T-cell (primary cell): ENCODE results near the gene DCAF7. TPM values are rescaled to one million over a fixed set of nuclear protein-coding genes. Genes with fewer than 3 reads are reported as not detected.

Experiments
- ATAC-seq, 4 experiments: fragments of 200-7000 bp in 3 of 4; fragments of 150-1000 bp in 1 of 4; cut with Tn5 transposase; replicated peaks in 1 of 4; 1 replicate in 3 of 4; 2 replicates in 1 of 4; pipeline ENCODE4 v1.10.0; 2021; ENCODE audit warnings: moderate library complexity in 3 of 4, mild to moderate bottlenecking in 2 of 4, moderate number of reproducible peaks in 1 of 4
- CTCF ChIA-PET, 2 donors: fragments of 300-600 bp; sonication (Branson Sonifier 250); formaldehyde crosslinking; loops; one replicate each; lab custom pipeline; 2022; ENCODE audit warnings: antibody characterized with exemption in 2 of 2; lab: Charles Lee
- POLR2A ChIA-PET, 2 donors: fragments of 300-600 bp; sonication (Branson Sonifier 250); formaldehyde crosslinking; loops; one replicate each; lab custom pipeline; 2022; ENCODE audit warnings: antibody characterized with exemption in 2 of 2; lab: Charles Lee
- DNase-seq, 35 experiments: peaks; one replicate each; pipeline versions ENCODE4 v3.0.0 to v3.0.0-alpha.2; 2013 to 2023
- H3K27ac ChIP-seq: one replicate; pipeline ENCODE4 v1.5.1; 2013; ENCODE audit warnings: low read length
- H3K27me3 ChIP-seq, 2 experiments: replicated peaks in 1 of 2; 1 replicate in 1 of 2; 2 replicates in 1 of 2; pipeline versions ENCODE4 v1.6.1 to v1.7.0; 2013; ENCODE audit warnings: low read length in 1 of 2, mixed read lengths in 1 of 2; ENCODE audit not compliant: control insufficient read depth in 2 of 2, insufficient read depth in 2 of 2; ENCODE audit errors: extremely low read depth in 1 of 2
- H3K36me3 ChIP-seq, 2 donors: 1 replicate in 1 of 2; 2 replicates in 1 of 2; pipeline versions ENCODE4 v1.6.1 to v1.7.0; 2013; ENCODE audit warnings: low read length in 1 of 2; ENCODE audit not compliant: control insufficient read depth in 2 of 2, insufficient read depth in 1 of 2; ENCODE audit errors: extremely low read depth in 1 of 2
- H3K4me1 ChIP-seq, 2 experiments: 1 replicate in 1 of 2; 2 replicates in 1 of 2; pipeline versions ENCODE4 v1.6.1 to v1.7.0; 2013; ENCODE audit warnings: low read length in 2 of 2, mixed read lengths in 1 of 2; ENCODE audit not compliant: insufficient read depth in 2 of 2, control insufficient read depth in 1 of 2; ENCODE audit errors: extremely low read depth in 1 of 2
- H3K4me3 ChIP-seq, 2 donors: 1 replicate in 1 of 2; 2 replicates in 1 of 2; pipeline versions ENCODE4 v1.5.1 to v1.7.0; 2013; ENCODE audit warnings: mild to moderate bottlenecking in 2 of 2, low read length in 1 of 2, moderate library complexity in 1 of 2; ENCODE audit not compliant: control insufficient read depth in 1 of 2; ENCODE audit errors: extremely low read depth in 1 of 2
- H3K9me3 ChIP-seq: 2 replicates; pipeline ENCODE4 v1.7.0; 2013
- H3K27ac Mint-ChIP-seq, 2 donors: one replicate each; pipeline ENCODE4 v1.8.0; 2020 to 2021; ENCODE audit warnings: mild to moderate bottlenecking in 2 of 2, mixed read lengths in 2 of 2
- H3K27me3 Mint-ChIP-seq, 2 donors: one replicate each; pipeline ENCODE4 v1.8.0; 2021 to 2022; ENCODE audit warnings: mixed read lengths in 2 of 2
- H3K36me3 Mint-ChIP-seq: one replicate; pipeline ENCODE4 v1.8.0; 2021; ENCODE audit warnings: mixed read lengths
- H3K4me1 Mint-ChIP-seq, 3 donors: one replicate each; pipeline ENCODE4 v1.8.0; 2020 to 2022; ENCODE audit warnings: mixed read lengths in 3 of 3, mild to moderate bottlenecking in 1 of 3
- H3K4me3 Mint-ChIP-seq, 3 donors: one replicate each; pipeline ENCODE4 v1.8.0; 2020 to 2022; ENCODE audit warnings: mild to moderate bottlenecking in 3 of 3, mixed read lengths in 3 of 3, moderate library complexity in 3 of 3
- H3K9me3 Mint-ChIP-seq, 3 donors: one replicate each; pipeline ENCODE4 v1.8.0; 2020 to 2022; ENCODE audit warnings: mixed read lengths in 3 of 3
- WGBS: methylation state at CpG from one replicate; pipeline ENCODE4 v1.1.5; 2013; ENCODE audit warnings: missing lambda C conversion rate; ENCODE audit not compliant: insufficient coverage; 5-methylcytosine and 5-hydroxymethylcytosine counted together
- total RNA-seq, 35 experiments: library from RNA in 6 of 35; stranded (reverse) in 6 of 35; fragments of 120-200 nt in 1 of 35; gene quantifications; one replicate each; pipeline versions ENCODE4 v1.2.1 to v1.2.4 and lab custom pipeline; 2013 to 2026

DCAF7 gene
- total RNA-seq, 5 donors from 2014 or later (not counting 1 experiment from before 2014, with no cell fraction given), result 39.5 to 84.4 (median 74.8) TPM

DNA sequence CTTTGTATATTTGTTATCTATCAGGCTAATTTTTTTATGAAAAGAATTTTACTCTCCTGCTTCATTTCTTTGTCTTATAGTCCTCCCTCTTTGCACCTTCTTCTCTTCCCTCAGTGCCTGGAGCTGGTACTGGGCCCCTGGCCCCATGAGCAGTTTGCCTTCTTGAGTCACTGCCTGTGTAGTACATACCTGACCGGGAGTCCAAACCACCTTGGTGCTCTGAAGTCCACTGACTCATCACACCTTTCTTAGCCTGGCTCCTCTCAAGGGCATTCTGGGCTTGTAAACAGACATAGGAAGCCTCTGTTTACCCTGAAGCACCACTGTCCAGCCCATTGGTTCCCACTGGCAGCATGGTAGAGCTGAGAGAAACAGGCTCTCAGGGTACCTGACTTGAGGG lies 39.4 kb downstream of the DCAF7 start:
- Histone ChIP-seq H3K36me3 (peaks cover 21 to 64% of the 10 kb centered on the region in 2 donors), H3K27me3 (no peaks in the 10 kb centered on the region), H3K9me3 (no peaks in the 10 kb centered on the region), H3K4me1 (peaks cover 6 to 13% of the 10 kb centered on the region in 2 experiments), H3K27ac (no peak overlapping the region), H3K4me3 (no peak overlapping the region)
- DNase-seq (no peak), ATAC-seq (no peak)
- peaks cover 11 to 17% (median 13%) of the 10 kb centered on the region in 3 donors for H3K4me1 Mint-ChIP-seq
- CTCF ChIA-PET, result interaction anchor here in 1 of 2 donors (0.6 kb wide), 1 partner anchor 1608 kb away, joined by 3 read pairs; no protein-coding TSS in a partner anchor
- no peak overlapping the region for H3K4me3 Mint-ChIP-seq
- peak overlapping the region in 1 of 2 donors; percentile 60 for H3K27ac Mint-ChIP-seq
- H3K36me3 Mint-ChIP-seq, result peaks cover 45% of the 10 kb centered on the region
- no peaks in the 10 kb centered on the region for H3K9me3 Mint-ChIP-seq
- 100% methylated on average over 1 of the region's 1 CpG for WGBS
- H3K27me3 Mint-ChIP-seq, result no peaks in the 10 kb centered on the region
- POLR2A ChIA-PET, result no interaction called here

DNA sequence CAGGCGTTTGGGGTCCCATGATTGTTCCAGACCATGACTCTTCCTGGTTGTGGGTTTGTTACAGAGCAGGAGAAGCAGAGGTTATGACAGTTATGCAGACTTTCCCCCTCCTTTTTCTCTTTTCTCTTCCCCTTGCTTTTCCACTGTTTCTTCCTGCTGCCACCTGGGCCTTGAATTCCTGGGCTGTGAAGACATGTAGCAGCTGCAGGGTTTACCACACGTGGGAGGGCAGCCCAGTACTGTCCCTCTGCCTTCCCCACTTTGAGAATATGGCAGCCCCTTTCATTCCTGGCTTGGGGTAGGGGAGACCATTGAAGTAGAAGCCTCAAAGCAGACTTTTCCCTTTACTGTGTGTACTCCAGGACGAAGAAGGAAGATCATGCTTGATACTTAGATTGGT lies 42.5 kb downstream of the DCAF7 start:
- H3K9me3 ChIP-seq, result no peaks in the 10 kb centered on the region
- WGBS, result 88% methylated on average over 1 of the region's 3 CpGs
- H3K36me3 ChIP-seq, result peaks cover 17 to 45% of the 10 kb centered on the region in 2 donors
- Mint-ChIP-seq H3K27me3 (no peaks in the 10 kb centered on the region), H3K4me1 (peaks cover 5 to 14% (median 12%) of the 10 kb centered on the region in 3 donors), H3K27ac (peak overlapping the region; percentile 27 to 66), H3K9me3 (no peaks in the 10 kb centered on the region), H3K4me3 (no peak overlapping the region), H3K36me3 (peaks cover 30% of the 10 kb centered on the region)
- DNase-seq (no peak), ATAC-seq (no peak)
- POLR2A ChIA-PET, result no interaction called here
- H3K27ac ChIP-seq, result no peak overlapping the region
- CTCF ChIA-PET, result no interaction called here
- H3K4me1 ChIP-seq, result peaks cover 0 to 15% of the 10 kb centered on the region in 2 experiments
- no peaks in the 10 kb centered on the region for H3K27me3 ChIP-seq
- no peak overlapping the region for H3K4me3 ChIP-seq

DNA sequence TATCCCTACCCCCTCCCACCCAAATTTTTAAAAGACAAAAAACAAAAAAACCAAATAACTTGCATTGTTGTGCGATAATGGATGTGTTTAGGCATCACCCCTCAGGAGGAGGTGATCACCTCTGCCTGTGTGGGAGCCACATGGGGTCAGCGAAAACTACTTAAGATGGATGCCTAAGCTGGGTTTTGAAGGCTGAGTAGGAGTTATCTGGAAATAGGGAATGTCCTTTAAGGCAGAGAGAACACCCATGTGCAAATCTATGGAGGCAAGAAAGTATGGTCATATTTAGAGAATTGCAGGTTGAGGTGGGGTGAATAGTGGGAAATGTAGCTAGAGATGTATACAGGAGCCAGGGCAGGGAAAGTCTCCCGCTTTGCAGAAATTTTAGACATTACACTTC lies 44.9 kb downstream of the DCAF7 start:
- Mint-ChIP-seq H3K27ac (peak overlapping the region in 1 of 2 donors; percentile 31), H3K27me3 (no peaks in the 10 kb centered on the region), H3K4me1 (peaks cover 20 to 30% (median 27%) of the 10 kb centered on the region in 3 donors), H3K9me3 (no peaks in the 10 kb centered on the region), H3K36me3 (peaks cover 14% of the 10 kb centered on the region), H3K4me3 (no peak overlapping the region)
- ATAC-seq (no peak), DNase-seq (no peak)
- CTCF ChIA-PET, result no interaction called here
- H3K4me1 ChIP-seq, result peaks cover 2 to 25% of the 10 kb centered on the region in 2 experiments
- POLR2A ChIA-PET, result no interaction called here
- no peak overlapping the region for H3K4me3 ChIP-seq
- H3K36me3 ChIP-seq, result peaks cover 5 to 25% of the 10 kb centered on the region in 2 donors
- WGBS, result 100% methylated on average over 2 of the region's 3 CpGs
- H3K27ac ChIP-seq, result no peak overlapping the region
- H3K27me3 ChIP-seq, result no peaks in the 10 kb centered on the region
- no peaks in the 10 kb centered on the region for H3K9me3 ChIP-seq

DNA sequence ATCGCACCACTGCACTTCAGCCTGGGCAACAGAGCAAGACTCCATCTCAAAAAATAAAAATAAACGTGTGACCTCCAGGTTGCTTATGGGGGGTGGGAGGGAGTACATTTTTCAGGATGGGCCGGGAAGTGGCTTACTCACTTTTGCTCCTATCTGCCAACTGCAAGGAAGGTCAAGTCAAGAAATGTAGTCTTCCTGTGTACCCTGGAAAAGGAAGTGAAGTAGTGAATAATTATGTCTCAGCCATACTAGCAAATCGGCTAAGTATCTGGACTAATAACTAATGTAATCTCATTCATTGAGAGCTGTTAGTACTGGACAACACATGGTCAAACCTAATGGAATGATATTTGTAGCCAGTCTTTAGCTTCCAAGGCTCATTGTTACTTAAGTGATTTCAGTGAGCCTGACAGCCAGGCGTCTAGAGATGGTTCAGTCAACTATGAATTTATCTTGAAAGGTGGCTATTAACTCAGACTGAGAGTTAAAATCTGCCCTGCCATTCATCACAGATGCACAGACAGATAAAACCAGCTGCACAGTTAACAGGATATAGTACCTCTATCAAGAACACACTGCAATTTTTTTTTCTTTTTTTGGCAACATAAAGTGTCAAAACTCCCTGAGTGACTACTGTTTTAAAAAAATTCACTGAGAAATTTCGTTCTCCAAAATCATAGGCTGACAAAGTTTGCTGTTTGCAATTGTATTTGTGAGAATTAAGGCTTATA lies 46.7 kb downstream of the DCAF7 start:
- ChIA-PET POLR2A (interaction anchor here in 1 of 2 donors (0.7 to 1.3 kb wide), 2 partner anchors 14 to 28 kb away, joined by 3 to 6 read pairs; no protein-coding TSS in a partner anchor), CTCF (interaction anchor here (0.5 to 0.7 kb wide), 2 partner anchors 47 to 190 kb away, joined by 3 read pairs; no protein-coding TSS in a partner anchor)
- Histone ChIP-seq H3K36me3 (peaks cover 0 to 8% of the 10 kb centered on the region in 2 donors), H3K4me3 (no peak overlapping the region), H3K4me1 (peaks cover 14 to 40% of the 10 kb centered on the region in 2 experiments), H3K27ac (peak overlapping the region; percentile 57), H3K9me3 (no peaks in the 10 kb centered on the region), H3K27me3 (no peaks in the 10 kb centered on the region)
- DNase-seq (peak in 1 of 35 experiments; percentile 42), ATAC-seq (peak in 1 of 4 experiments; percentile 51)
- Mint-ChIP-seq H3K27ac (peak overlapping the region; percentile 33 to 64), H3K4me1 (peaks cover 35 to 43% (median 40%) of the 10 kb centered on the region in 3 donors), H3K27me3 (no peaks in the 10 kb centered on the region), H3K9me3 (no peaks in the 10 kb centered on the region), H3K4me3 (peak overlapping the region in 1 of 3 donors; percentile 0), H3K36me3 (no peaks in the 10 kb centered on the region)
- whole genome bisulfite sequencing, result no CpG with 5 or more reads among the region's 6 CpGs

DNA sequence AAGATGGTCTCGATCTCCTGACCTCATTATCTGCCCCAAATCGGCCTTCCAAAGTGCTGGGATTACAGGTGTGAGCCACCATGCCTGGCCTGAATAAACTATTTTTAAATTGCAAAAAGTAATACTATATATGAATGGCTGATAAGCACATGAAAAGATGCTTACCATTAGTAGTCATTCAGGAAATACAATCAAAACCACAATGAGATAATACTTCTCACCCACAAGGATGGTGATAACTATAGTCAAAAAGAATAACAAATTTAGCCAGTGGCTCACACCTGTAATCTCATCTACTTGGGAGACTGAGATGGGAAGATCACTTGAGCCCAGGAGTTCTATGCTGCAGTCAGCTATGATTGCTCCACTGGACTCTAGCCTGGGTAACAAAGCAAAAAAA lies 48.0 kb downstream of the DCAF7 start:
- DNase-seq (peak in 1 of 35 experiments; percentile 58), ATAC-seq (peak in 2 of 4 experiments; percentile 43 to 48)
- Histone ChIP-seq H3K9me3 (no peaks in the 10 kb centered on the region), H3K27me3 (no peaks in the 10 kb centered on the region), H3K36me3 (peaks cover 0 to 6% of the 10 kb centered on the region in 2 donors), H3K4me3 (no peak overlapping the region), H3K27ac (peak overlapping the region; percentile 57), H3K4me1 (peaks cover 14 to 41% of the 10 kb centered on the region in 2 experiments)
- H3K4me1 Mint-ChIP-seq, result peaks cover 35 to 48% (median 44%) of the 10 kb centered on the region in 3 donors
- ChIA-PET CTCF (interaction anchor here in 1 of 2 donors (0.6 kb wide), 2 partner anchors 243 to 623 kb away, joined by 3 to 4 read pairs; no protein-coding TSS in a partner anchor), POLR2A (interaction anchor here (0.6 kb wide), 2 partner anchors 24 to 26 kb away, joined by 3 to 6 read pairs; partner anchors contain the start of gene MAP3K3 (in 1 of the 2))
- H3K4me3 Mint-ChIP-seq, result peak overlapping the region in 1 of 3 donors; percentile 33
- H3K27me3 Mint-ChIP-seq, result no peaks in the 10 kb centered on the region
- H3K27ac Mint-ChIP-seq, result peak overlapping the region; percentile 61 to 70
- H3K9me3 Mint-ChIP-seq, result no peaks in the 10 kb centered on the region
- H3K36me3 Mint-ChIP-seq, result no peaks in the 10 kb centered on the region
- no CpG with 5 or more reads among the region's 2 CpGs for WGBS
